ENCODE data around the gene C1orf159.

DNA sequence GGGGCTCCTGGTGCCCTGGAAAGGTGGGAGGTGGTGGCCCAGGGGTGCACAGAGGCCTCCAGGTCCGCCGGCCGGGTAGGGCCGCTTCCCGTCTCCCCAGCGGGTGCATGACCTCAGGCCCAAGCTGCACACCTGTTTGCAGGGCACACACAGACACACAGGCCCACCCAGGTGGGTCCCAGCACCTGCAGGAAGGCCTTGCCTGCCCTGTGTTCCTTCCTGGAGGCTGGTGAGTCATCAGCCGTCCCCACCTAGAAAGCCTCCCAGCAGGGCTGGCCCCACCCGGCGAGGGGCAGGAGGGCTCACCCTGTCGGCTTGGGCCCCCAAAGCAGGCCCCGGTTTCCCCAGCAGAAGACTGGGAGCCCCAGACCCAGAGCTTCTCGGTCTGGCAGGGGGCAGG lies 34.2 kb upstream of the C1orf159 start:
- no peak for TF ChIP-seq POLR2A (IDR thresholded peaks at IDR 0.05; ENCODE audit: low read length)
- no peak for TF ChIP-seq GATA1 (IDR thresholded peaks at IDR 0.05; ENCODE audit: low read depth, low read length)

All from erythroblast (primary cell).